ENCODE measurements around the gene ZNF398. TPM values are rescaled to one million over a fixed set of nuclear protein-coding genes. Genes with fewer than 3 reads are reported as not detected.

Gene ZNF398
- total and polyA plus RNA-seq, 2 of the 13 experiments (the other 11 are each of a cell fraction or from before 2014, with no cell fraction given) = 3.0 to 8.9 TPM

DNA sequence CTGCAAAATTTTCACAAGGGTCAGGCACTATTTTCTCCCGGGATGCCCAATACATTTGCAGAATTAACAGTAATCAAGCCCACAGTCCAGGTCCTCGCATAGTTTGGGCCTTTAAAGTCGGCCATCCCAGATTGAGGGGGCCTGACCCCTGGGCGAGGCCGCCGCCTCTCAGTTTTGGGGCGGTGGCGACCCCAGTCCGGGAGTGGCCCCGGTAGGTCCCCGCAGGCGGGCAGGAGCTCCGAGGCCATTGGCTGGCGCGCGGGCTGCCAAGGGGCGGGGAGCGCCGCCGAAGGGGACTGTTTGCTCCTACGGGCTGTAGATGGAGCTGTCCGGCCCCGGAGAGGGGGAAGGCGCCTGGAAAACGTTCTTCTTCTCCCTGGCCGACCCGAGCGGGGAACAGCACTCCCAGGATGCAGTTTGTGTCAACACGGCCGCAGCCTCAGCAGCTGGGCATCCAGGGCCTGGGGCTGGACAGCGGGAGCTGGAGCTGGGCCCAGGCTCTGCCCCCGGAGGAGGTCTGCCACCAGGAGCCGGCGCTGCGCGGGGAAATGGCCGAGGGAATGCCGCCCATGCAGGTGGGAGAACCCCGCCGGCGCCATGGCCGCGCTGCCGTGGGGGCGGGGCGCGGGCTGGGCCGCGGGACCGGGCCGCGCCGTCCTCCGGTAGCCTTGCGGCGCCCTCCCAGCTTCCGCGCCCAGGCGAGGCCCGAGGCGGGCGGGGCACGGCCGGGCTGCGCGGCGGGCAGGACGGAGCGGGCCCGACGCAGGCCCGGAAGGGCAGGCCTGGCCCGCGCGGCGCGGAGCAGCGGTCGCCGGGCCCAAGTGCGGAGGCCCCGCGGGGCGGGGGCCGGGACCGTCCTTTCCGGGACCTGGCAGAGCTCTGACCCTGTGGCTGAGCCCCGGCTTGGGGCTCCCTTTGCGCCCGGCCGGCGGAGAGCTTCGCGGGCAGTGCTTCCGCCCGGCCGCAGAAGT lies 48.2 kb downstream of the ZNF398 start, which contains the start of gene ZNF282 (continued):
- TF ChIP-seq, protein P1, sequence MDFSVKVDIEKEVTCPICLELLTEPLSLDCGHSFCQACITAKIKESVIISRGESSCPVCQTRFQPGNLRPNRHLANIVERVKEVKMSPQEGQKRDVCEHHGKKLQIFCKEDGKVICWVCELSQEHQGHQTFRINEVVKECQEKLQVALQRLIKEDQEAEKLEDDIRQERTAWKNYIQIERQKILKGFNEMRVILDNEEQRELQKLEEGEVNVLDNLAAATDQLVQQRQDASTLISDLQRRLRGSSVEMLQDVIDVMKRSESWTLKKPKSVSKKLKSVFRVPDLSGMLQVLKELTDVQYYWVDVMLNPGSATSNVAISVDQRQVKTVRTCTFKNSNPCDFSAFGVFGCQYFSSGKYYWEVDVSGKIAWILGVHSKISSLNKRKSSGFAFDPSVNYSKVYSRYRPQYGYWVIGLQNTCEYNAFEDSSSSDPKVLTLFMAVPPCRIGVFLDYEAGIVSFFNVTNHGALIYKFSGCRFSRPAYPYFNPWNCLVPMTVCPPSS (IDR thresholded peaks at IDR 0.05) = no peak
- no peak for TF ChIP-seq NR2F1 (CRISPR knock-in tag; IDR thresholded peaks at IDR 0.05)
- TF ChIP-seq ZNF350 (CRISPR knock-in tag; IDR thresholded peaks at IDR 0.05; ENCODE audit: borderline replicate concordance, low read depth) = peak; percentile 54
- TF ChIP-seq, protein P2, sequence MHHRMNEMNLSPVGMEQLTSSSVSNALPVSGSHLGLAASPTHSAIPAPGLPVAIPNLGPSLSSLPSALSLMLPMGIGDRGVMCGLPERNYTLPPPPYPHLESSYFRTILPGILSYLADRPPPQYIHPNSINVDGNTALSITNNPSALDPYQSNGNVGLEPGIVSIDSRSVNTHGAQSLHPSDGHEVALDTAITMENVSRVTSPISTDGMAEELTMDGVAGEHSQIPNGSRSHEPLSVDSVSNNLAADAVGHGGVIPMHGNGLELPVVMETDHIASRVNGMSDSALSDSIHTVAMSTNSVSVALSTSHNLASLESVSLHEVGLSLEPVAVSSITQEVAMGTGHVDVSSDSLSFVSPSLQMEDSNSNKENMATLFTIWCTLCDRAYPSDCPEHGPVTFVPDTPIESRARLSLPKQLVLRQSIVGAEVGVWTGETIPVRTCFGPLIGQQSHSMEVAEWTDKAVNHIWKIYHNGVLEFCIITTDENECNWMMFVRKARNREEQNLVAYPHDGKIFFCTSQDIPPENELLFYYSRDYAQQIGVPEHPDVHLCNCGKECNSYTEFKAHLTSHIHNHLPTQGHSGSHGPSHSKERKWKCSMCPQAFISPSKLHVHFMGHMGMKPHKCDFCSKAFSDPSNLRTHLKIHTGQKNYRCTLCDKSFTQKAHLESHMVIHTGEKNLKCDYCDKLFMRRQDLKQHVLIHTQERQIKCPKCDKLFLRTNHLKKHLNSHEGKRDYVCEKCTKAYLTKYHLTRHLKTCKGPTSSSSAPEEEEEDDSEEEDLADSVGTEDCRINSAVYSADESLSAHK (CRISPR knock-in tag; IDR thresholded peaks at IDR 0.05; ENCODE audit: borderline replicate concordance) = no peak
- no peak for TF ChIP-seq CBFB (CRISPR knock-in tag; IDR thresholded peaks at IDR 0.05)
- no peak for TF ChIP-seq NR2F6 (IDR thresholded peaks at IDR 0.05)
- 0 out of 2 replicates have a peak, but pooled peaks have one; percentile 30 for TF ChIP-seq NR2F6 (CRISPR knock-in tag; IDR thresholded peaks at IDR 0.05)
- TF ChIP-seq, protein P3, sequence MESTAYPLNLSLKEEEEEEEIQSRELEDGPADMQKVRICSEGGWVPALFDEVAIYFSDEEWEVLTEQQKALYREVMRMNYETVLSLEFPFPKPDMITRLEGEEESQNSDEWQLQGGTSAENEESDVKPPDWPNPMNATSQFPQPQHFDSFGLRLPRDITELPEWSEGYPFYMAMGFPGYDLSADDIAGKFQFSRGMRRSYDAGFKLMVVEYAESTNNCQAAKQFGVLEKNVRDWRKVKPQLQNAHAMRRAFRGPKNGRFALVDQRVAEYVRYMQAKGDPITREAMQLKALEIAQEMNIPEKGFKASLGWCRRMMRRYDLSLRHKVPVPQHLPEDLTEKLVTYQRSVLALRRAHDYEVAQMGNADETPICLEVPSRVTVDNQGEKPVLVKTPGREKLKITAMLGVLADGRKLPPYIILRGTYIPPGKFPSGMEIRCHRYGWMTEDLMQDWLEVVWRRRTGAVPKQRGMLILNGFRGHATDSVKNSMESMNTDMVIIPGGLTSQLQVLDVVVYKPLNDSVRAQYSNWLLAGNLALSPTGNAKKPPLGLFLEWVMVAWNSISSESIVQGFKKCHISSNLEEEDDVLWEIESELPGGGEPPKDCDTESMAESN (CRISPR knock-in tag; conservative IDR thresholded peaks at IDR 0.05) = peak; percentile 72; the same call in 1 of the 2 replicates
- TF ChIP-seq KDM2A (CRISPR knock-in tag; IDR thresholded peaks at IDR 0.05; ENCODE audit: borderline replicate concordance, low read depth) = peak; percentile 94
- no peak for TF ChIP-seq ZNF749 (CRISPR knock-in tag; IDR thresholded peaks at IDR 0.05; ENCODE audit: borderline replicate concordance)
- peak; percentile 19 for TF ChIP-seq CCAR2 (optimal IDR thresholded peaks at IDR 0.05; ENCODE audit: low read depth, low read length)
- no peak for TF ChIP-seq ZNF510 (CRISPR knock-in tag; IDR thresholded peaks at IDR 0.05; ENCODE audit: low read depth)
- TF ChIP-seq SNAPC2 (CRISPR knock-in tag; IDR thresholded peaks at IDR 0.05) = no peak
- no peak for TF ChIP-seq JUND (CRISPR knock-in tag; IDR thresholded peaks at IDR 0.05)
- no peak for TF ChIP-seq SETDB1 (CRISPR knock-in tag; IDR thresholded peaks at IDR 0.05; ENCODE audit: borderline replicate concordance)
- TF ChIP-seq MED8 (CRISPR knock-in tag; IDR thresholded peaks at IDR 0.05; ENCODE audit: insufficient replicate concordance) = peak; percentile 78
- TF ChIP-seq, protein P4, sequence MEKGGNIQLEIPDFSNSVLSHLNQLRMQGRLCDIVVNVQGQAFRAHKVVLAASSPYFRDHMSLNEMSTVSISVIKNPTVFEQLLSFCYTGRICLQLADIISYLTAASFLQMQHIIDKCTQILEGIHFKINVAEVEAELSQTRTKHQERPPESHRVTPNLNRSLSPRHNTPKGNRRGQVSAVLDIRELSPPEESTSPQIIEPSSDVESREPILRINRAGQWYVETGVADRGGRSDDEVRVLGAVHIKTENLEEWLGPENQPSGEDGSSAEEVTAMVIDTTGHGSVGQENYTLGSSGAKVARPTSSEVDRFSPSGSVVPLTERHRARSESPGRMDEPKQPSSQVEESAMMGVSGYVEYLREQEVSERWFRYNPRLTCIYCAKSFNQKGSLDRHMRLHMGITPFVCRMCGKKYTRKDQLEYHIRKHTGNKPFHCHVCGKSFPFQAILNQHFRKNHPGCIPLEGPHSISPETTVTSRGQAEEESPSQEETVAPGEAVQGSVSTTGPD (CRISPR knock-in tag; IDR thresholded peaks at IDR 0.05) = no peak
- peak; percentile 96 for TF ChIP-seq PHF8 (CRISPR knock-in tag; IDR thresholded peaks at IDR 0.05)
- TF ChIP-seq RNF2 (conservative IDR thresholded peaks at IDR 0.05; ENCODE audit: low read depth) = no peak
- TF ChIP-seq, protein P5, sequence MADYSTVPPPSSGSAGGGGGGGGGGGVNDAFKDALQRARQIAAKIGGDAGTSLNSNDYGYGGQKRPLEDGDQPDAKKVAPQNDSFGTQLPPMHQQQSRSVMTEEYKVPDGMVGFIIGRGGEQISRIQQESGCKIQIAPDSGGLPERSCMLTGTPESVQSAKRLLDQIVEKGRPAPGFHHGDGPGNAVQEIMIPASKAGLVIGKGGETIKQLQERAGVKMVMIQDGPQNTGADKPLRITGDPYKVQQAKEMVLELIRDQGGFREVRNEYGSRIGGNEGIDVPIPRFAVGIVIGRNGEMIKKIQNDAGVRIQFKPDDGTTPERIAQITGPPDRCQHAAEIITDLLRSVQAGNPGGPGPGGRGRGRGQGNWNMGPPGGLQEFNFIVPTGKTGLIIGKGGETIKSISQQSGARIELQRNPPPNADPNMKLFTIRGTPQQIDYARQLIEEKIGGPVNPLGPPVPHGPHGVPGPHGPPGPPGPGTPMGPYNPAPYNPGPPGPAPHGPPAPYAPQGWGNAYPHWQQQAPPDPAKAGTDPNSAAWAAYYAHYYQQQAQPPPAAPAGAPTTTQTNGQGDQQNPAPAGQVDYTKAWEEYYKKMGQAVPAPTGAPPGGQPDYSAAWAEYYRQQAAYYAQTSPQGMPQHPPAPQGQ (CRISPR knock-in tag; IDR thresholded peaks at IDR 0.05; ENCODE audit: borderline replicate concordance) = no peak
